Measurements from ENCODE around the gene PDIK1L. TPM values are rescaled to one million over a fixed set of nuclear protein-coding genes. Genes with fewer than 3 reads are reported as not detected.

PDIK1L gene
- total and polyA plus RNA-seq, 2 of the 8 experiments (the other 6 are each of a cell fraction or from before 2014, with no cell fraction given): 0.95 to 4.5 TPM

- TF ChIP-seq SP1 (IDR thresholded peaks at IDR 0.05; ENCODE audit: low read depth, low read length) (no peak), CEBPB (IDR thresholded peaks at IDR 0.05; ENCODE audit: low read depth, low read length) (no peak), SIRT6 (IDR thresholded peaks at IDR 0.05; ENCODE audit: low read length) (no peak)
- TF ChIP-seq, protein P1, sequence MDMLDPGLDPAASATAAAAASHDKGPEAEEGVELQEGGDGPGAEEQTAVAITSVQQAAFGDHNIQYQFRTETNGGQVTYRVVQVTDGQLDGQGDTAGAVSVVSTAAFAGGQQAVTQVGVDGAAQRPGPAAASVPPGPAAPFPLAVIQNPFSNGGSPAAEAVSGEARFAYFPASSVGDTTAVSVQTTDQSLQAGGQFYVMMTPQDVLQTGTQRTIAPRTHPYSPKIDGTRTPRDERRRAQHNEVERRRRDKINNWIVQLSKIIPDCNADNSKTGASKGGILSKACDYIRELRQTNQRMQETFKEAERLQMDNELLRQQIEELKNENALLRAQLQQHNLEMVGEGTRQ (IDR thresholded peaks at IDR 0.05; ENCODE audit: low read length): no peak
Observed at GRCh38 chr1:26124418-26125331, 13.1 kb downstream of the PDIK1L start (continued).
